ENCODE measurements around the gene COL7A1. TPM values are rescaled to one million over a fixed set of nuclear protein-coding genes. Genes with fewer than 3 reads are reported as not detected.

Gene COL7A1
- total and polyA plus RNA-seq, 4 donors = 4.3 to 18.7 (median 8.5) TPM

DNA sequence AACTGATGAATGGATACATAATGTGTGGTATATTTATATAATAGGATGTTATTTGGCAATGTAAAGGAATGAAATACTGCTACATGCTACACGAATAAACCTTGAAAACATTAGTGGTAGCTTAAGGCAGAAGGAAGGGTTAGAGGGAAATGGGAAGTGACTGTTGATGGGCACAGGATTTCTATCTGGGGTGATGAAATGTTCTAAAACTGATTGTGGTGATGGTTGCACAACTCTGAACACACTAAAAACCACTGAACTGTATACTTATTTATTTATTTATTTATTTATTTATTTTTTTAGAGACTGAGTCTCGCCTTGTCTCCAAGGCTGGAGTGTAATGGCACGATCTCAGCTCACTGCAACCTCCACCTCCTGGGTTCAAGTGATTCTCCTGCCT is 66.4 kb downstream of the COL7A1 start:
- Histone ChIP-seq H3K4me3 (no peak overlapping the region), H3K4me1 (ENCODE audit: control insufficient read depth in 5 of 5, insufficient read depth in 5 of 5, low read length in 5 of 5) (no peaks in the 10 kb centered on the region)
- 48 to 68% methylated on average over 3 of the region's 3 CpGs for WGBS, 2 donors

DNA sequence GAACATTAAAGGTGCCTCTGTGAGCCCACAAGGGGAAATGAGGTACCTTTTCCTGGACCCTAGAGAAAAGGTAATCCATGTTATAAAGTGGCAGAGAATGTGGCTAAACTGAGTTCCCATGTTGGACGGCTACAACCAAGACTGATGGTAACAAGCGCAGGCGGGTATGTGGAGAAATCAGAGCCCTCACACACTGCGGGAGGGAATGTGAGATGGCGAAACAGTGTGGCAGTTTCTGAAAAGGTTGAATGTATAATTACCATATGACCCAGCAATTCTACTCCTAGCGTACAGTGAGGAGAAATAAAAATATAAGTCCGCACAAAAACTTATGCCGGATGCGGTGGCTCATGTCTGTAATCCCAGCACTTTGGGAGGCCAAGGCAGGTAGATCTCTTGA is 67.1 kb downstream of the COL7A1 start:
- Histone ChIP-seq H3K4me1 (ENCODE audit: control insufficient read depth in 5 of 5, insufficient read depth in 5 of 5, low read length in 5 of 5) (no peaks in the 10 kb centered on the region), H3K9ac (ENCODE audit: insufficient read depth in 1 of 2, low read length in 2 of 2) (no peak overlapping the region), H3K9me3 (ENCODE audit: control insufficient read depth in 4 of 4, insufficient read depth in 3 of 4, low read length in 3 of 4) (peaks cover 0 to 3% (median 0%) of the 10 kb centered on the region in 4 donors), H3K27me3 (ENCODE audit: control insufficient read depth in 3 of 3, insufficient read depth in 3 of 3, low read length in 2 of 3) (no peaks in the 10 kb centered on the region), H3K4me3 (no peak overlapping the region), H3K36me3 (ENCODE audit: control insufficient read depth in 4 of 4, insufficient read depth in 4 of 4, low read length in 4 of 4) (peaks cover 0 to 6% (median 0%) of the 10 kb centered on the region in 4 donors), H3K27ac (ENCODE audit: low read depth in 1 of 2, low read length in 1 of 2) (peak overlapping the region in 1 of 2 donors; percentile 44)
- WGBS, 2 donors = 50 to 82% methylated on average over 9 of the region's 9 CpGs
- DNase-seq (no peak), ATAC-seq (ENCODE audit: insufficient read depth, low FRiP score) (no peak)
- TF ChIP-seq, protein P1, sequence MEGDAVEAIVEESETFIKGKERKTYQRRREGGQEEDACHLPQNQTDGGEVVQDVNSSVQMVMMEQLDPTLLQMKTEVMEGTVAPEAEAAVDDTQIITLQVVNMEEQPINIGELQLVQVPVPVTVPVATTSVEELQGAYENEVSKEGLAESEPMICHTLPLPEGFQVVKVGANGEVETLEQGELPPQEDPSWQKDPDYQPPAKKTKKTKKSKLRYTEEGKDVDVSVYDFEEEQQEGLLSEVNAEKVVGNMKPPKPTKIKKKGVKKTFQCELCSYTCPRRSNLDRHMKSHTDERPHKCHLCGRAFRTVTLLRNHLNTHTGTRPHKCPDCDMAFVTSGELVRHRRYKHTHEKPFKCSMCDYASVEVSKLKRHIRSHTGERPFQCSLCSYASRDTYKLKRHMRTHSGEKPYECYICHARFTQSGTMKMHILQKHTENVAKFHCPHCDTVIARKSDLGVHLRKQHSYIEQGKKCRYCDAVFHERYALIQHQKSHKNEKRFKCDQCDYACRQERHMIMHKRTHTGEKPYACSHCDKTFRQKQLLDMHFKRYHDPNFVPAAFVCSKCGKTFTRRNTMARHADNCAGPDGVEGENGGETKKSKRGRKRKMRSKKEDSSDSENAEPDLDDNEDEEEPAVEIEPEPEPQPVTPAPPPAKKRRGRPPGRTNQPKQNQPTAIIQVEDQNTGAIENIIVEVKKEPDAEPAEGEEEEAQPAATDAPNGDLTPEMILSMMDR (IDR thresholded peaks at IDR 0.05; ENCODE audit: control extremely low read depth, extremely low read depth) = no peak

More for the DNA sequence above, 66.4 kb downstream of the COL7A1 start:
- DNase-seq (no peak), ATAC-seq (ENCODE audit: insufficient read depth, low FRiP score) (no peak)
- peaks cover 0 to 3% (median 0%) of the 10 kb centered on the region in 4 donors for H3K9me3 ChIP-seq (ENCODE audit: control insufficient read depth in 4 of 4, insufficient read depth in 3 of 4, low read length in 3 of 4)
- peaks cover 0 to 3% (median 0%) of the 10 kb centered on the region in 4 donors for H3K36me3 ChIP-seq (ENCODE audit: control insufficient read depth in 4 of 4, insufficient read depth in 4 of 4, low read length in 4 of 4)
- H3K9ac ChIP-seq (ENCODE audit: insufficient read depth in 1 of 2, low read length in 2 of 2) = no peak overlapping the region
- H3K27me3 ChIP-seq (ENCODE audit: control insufficient read depth in 3 of 3, insufficient read depth in 3 of 3, low read length in 2 of 3) = no peaks in the 10 kb centered on the region
- H3K27ac ChIP-seq (ENCODE audit: low read depth in 1 of 2, low read length in 1 of 2) = no peak overlapping the region
- TF ChIP-seq, protein P1 (IDR thresholded peaks at IDR 0.05; ENCODE audit: control extremely low read depth, extremely low read depth) = no peak

DNA sequence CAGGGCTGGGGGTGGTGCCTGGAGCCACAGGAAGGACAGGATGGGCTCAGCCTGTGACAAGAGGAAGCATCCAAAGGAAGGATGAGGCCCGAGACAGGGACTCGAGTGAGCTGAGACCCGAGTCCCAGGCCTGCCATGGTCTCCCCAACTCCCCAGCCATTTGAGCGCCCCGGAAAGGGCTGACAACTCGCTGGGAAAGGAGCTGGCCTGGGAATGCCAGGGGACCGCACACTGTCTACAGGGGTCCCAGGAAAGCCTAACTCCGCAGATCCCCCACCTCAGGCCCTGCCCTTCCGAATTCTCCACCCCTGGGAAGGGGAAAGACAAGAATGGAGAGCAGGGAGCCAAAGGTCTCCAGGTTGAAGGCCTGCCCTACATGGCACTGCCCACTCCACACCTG is 70.2 kb downstream of the COL7A1 start:
- Histone ChIP-seq H3K27ac (ENCODE audit: low read depth in 1 of 2, low read length in 1 of 2) (no peak overlapping the region), H3K9ac (ENCODE audit: insufficient read depth in 1 of 2, low read length in 2 of 2) (no peak overlapping the region), H3K27me3 (ENCODE audit: control insufficient read depth in 3 of 3, insufficient read depth in 3 of 3, low read length in 2 of 3) (no peaks in the 10 kb centered on the region), H3K4me3 (no peak overlapping the region), H3K9me3 (ENCODE audit: control insufficient read depth in 4 of 4, insufficient read depth in 3 of 4, low read length in 3 of 4) (peaks cover 0 to 3% (median 0%) of the 10 kb centered on the region in 4 donors), H3K36me3 (ENCODE audit: control insufficient read depth in 4 of 4, insufficient read depth in 4 of 4, low read length in 4 of 4) (peaks cover 0 to 6% (median 0%) of the 10 kb centered on the region in 4 donors), H3K4me1 (ENCODE audit: control insufficient read depth in 5 of 5, insufficient read depth in 5 of 5, low read length in 5 of 5) (no peaks in the 10 kb centered on the region)
- DNase-seq (no peak), ATAC-seq (ENCODE audit: insufficient read depth, low FRiP score) (no peak)
- TF ChIP-seq, protein P1 (IDR thresholded peaks at IDR 0.05; ENCODE audit: control extremely low read depth, extremely low read depth) = no peak
- WGBS, 2 donors = 71 to 79% methylated on average over 9 of the region's 9 CpGs

DNA sequence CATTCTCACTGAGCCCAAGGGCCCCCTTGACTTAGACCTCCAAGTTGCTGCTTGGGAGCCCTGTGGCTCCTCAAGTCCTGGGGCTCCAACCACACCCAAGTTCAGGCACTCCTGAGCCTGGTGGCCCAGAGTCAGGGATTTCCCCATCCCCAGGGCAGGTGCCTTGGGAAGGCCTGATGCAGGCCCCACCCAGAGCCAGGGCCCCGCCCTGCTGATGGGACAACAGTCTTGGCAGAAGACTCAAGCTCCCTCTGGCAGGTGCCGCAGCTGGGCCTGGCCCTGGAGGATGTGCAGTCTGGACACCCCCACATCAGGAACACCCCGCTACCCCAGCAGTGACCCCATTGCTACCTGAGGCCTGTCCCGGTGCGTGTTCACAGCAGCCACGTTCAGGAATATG is 73.5 kb downstream of the COL7A1 start:
- H3K4me1 ChIP-seq (ENCODE audit: control insufficient read depth in 5 of 5, insufficient read depth in 5 of 5, low read length in 5 of 5) = no peaks in the 10 kb centered on the region
- peaks cover 0 to 3% (median 0%) of the 10 kb centered on the region in 4 donors for H3K9me3 ChIP-seq (ENCODE audit: control insufficient read depth in 4 of 4, insufficient read depth in 3 of 4, low read length in 3 of 4)
- H3K36me3 ChIP-seq (ENCODE audit: control insufficient read depth in 4 of 4, insufficient read depth in 4 of 4, low read length in 4 of 4) = peaks cover 0 to 6% (median 0%) of the 10 kb centered on the region in 4 donors
- H3K27ac ChIP-seq (ENCODE audit: low read depth in 1 of 2, low read length in 1 of 2) = no peak overlapping the region
- TF ChIP-seq, protein P1 (IDR thresholded peaks at IDR 0.05; ENCODE audit: control extremely low read depth, extremely low read depth) = no peak
- DNase-seq (no peak), ATAC-seq (ENCODE audit: insufficient read depth, low FRiP score) (no peak)
- 86 to 97% methylated on average over 6 of the region's 6 CpGs for WGBS, 2 donors
- H3K27me3 ChIP-seq (ENCODE audit: control insufficient read depth in 3 of 3, insufficient read depth in 3 of 3, low read length in 2 of 3) = no peaks in the 10 kb centered on the region
- H3K4me3 ChIP-seq = no peak overlapping the region
- H3K9ac ChIP-seq (ENCODE audit: insufficient read depth in 1 of 2, low read length in 2 of 2) = no peak overlapping the region

Data from lung (tissue), 12 donors.